HG03354 (cell line): Measurements from ENCODE around the gene SH2D5.
"Not testable (repeated sequence)": the region's sequence is repeated elsewhere in the genome, so short reads cannot be mapped to it uniquely, and the experiment has no call there.

ENCODE experiments used
- ATAC-seq: cut with Tn5 transposase; IDR thresholded peaks from one replicate; pipeline ENCODE4 v1.9.1; 2021; ENCODE audit warnings: mild to moderate bottlenecking; ENCODE audit not compliant: unreplicated experiment, poor library complexity, severe bottlenecking

Gene SH2D5

GRCh38 chr1:20729155-20729931, 3.2 kb downstream of the SH2D5 start:
- no peak for ATAC-seq

- ATAC-seq, result no peak
Measured at GRCh38 chr1:20728371-20729154, 3.9 kb downstream of the SH2D5 start.

- ATAC-seq, result no peak
Measured at GRCh38 chr1:20727746-20728316, 4.7 kb downstream of the SH2D5 start.

GRCh38 chr1:20726932-20727745, 5.4 kb downstream of the SH2D5 start:
- no peak for ATAC-seq

- ATAC-seq, result no peak
Measured at GRCh38 chr1:20726118-20726911, 6.2 kb downstream of the SH2D5 start.

- ATAC-seq, result no peak
Measured at GRCh38 chr1:20725189-20726117, 7.0 kb downstream of the SH2D5 start.

GRCh38 chr1:20724364-20725188, 7.9 kb downstream of the SH2D5 start:
- ATAC-seq, result no peak

GRCh38 chr1:20723537-20724363, 8.8 kb downstream of the SH2D5 start:
- ATAC-seq, result no peak

GRCh38 chr1:20723159-20723536, 9.4 kb downstream of the SH2D5 start:
- no peak for ATAC-seq

- no peak for ATAC-seq
Measured at GRCh38 chr1:20721117-20722061, 11.1 kb downstream of the SH2D5 start.

GRCh38 chr1:20720631-20721091, 11.8 kb downstream of the SH2D5 start:
- ATAC-seq, result no peak

- no peak for ATAC-seq
Measured at GRCh38 chr1:20719871-20720620, 12.5 kb downstream of the SH2D5 start.

GRCh38 chr1:20719261-20719660, 13.2 kb downstream of the SH2D5 start:
- no peak for ATAC-seq

GRCh38 chr1:20718343-20718882, 14.1 kb downstream of the SH2D5 start:
- ATAC-seq, result not testable (repeated sequence)
